GM12878 (cell line): ENCODE results near the gene KIF22. TPM values are rescaled to one million over a fixed set of nuclear protein-coding genes. Genes with fewer than 3 reads are reported as not detected.
A peak's percentile ranks its signal among the peaks of the same experiment; 100 is the strongest.

ENCODE experiments used
- ATF2 ChIP-seq: IDR thresholded peaks from 2 replicates; pipeline ENCODE4 v1.6.1; 2012; ENCODE audit warnings: low read length, inconsistent platforms
- BHLHE40 ChIP-seq, 2 experiments: fragments of 450-650 bp in 1 of 2; IDR thresholded peaks; 2 replicates each; pipeline ENCODE4 v1.6.1; 2011 to 2017; ENCODE audit warnings: low read depth in 2 of 2, borderline replicate concordance in 1 of 2, improper control_type of control experiment in 1 of 2, low read length in 1 of 2, mild to moderate bottlenecking in 1 of 2
- CHD1 ChIP-seq: IDR thresholded peaks from 2 replicates; pipeline ENCODE4 v1.6.1; 2012; ENCODE audit warnings: low read depth, low read length, improper control_type of control experiment
- EP300 ChIP-seq, 2 experiments: fragments of 150-350 bp in 1 of 2; IDR thresholded peaks; 2 replicates each; pipeline ENCODE4 v1.6.1; 2011 to 2012; ENCODE audit warnings: low read depth in 2 of 2, low read length in 2 of 2, borderline replicate concordance in 1 of 2, improper control_type of control experiment in 1 of 2, inconsistent platforms in 1 of 2; ENCODE audit not compliant: control insufficient read depth in 1 of 2
- FOXM1 ChIP-seq: IDR thresholded peaks from 2 replicates; pipeline ENCODE4 v1.6.1; 2012; ENCODE audit warnings: low read depth, mild to moderate bottlenecking, inconsistent platforms, low read length, moderate library complexity
- IRF5 ChIP-seq: fragments of 450-650 bp; IDR thresholded peaks from 2 replicates; pipeline ENCODE4 v1.6.1; 2017; ENCODE audit warnings: borderline replicate concordance
- JUND ChIP-seq: IDR thresholded peaks from 2 replicates; pipeline ENCODE4 v1.6.1; 2012; ENCODE audit warnings: low read depth, mild to moderate bottlenecking, low read length, improper control_type of control experiment, moderate library complexity
- MEF2A ChIP-seq: IDR thresholded peaks from 2 replicates; pipeline ENCODE4 v1.6.1; 2011; ENCODE audit warnings: low read depth, mild to moderate bottlenecking, low read length, moderate library complexity; ENCODE audit not compliant: insufficient read depth
- MLLT1 ChIP-seq: fragments of 450-650 bp; IDR thresholded peaks from 2 replicates; pipeline ENCODE4 v1.6.1; 2016; ENCODE audit warnings: mild to moderate bottlenecking
- POLR2A ChIP-seq: IDR thresholded peaks from 2 replicates; pipeline ENCODE4 v1.6.1; 2011; ENCODE audit warnings: low read depth, mild to moderate bottlenecking, low read length
- SIN3A ChIP-seq: IDR thresholded peaks from 2 replicates; pipeline ENCODE4 v1.6.1; 2012; ENCODE audit warnings: low read depth, low read length, improper control_type of control experiment
- SMAD5 ChIP-seq: IDR thresholded peaks from 2 replicates; pipeline ENCODE4 v1.6.1; 2016; ENCODE audit warnings: antibody characterized with exemption, low read depth
- WRNIP1 ChIP-seq: IDR thresholded peaks from 2 replicates; pipeline ENCODE4 v1.6.1; 2011; ENCODE audit warnings: low read depth, low read length, improper control_type of control experiment, borderline replicate concordance
- YBX1 ChIP-seq: fragments of 450-650 bp; IDR thresholded peaks from 2 replicates; pipeline ENCODE4 v1.6.1; 2016; ENCODE audit warnings: antibody characterized with exemption
- ZBTB33 ChIP-seq: fragments of 450-650 bp; IDR thresholded peaks from 2 replicates; pipeline ENCODE4 v1.6.1; 2017; ENCODE audit warnings: mild to moderate bottlenecking
- polyA plus RNA-seq, 11 experiments: library from polyadenylated mRNA; depleted of rRNA in 4 of 11; unstranded in 6 of 11; stranded (reverse) in 5 of 11; fragments of >200 nt; fragmentation: Nextera tagmentation in 4 of 11; fragmentation: Illumina TruSeq in 1 of 11; extraction: Ambion mirVana in 4 of 11; extraction: Trizol in 1 of 11; gene quantifications; 1 replicate in 1 of 11; 2 replicates in 10 of 11; pipeline versions ENCODE4 v1.2.1 to v1.2.3, GENCODE V29; 2011 to 2016; ENCODE audit warnings: inconsistent platforms in 2 of 11, missing spikeins in 2 of 11, low read depth in 1 of 11
- total RNA-seq, 4 experiments: library from RNA; depleted of rRNA in 3 of 4; stranded (reverse); fragments of >200 nt in 3 of 4; fragmentation: Illumina TruSeq in 1 of 4; extraction: Trizol in 1 of 4; gene quantifications; 2 replicates each; pipeline versions ENCODE4 v1.2.1 to v1.2.3, GENCODE V29; 2013 to 2021
- TF ChIP-seq, protein P1 (sequence below): fragments of 450-650 bp; formaldehyde crosslinking; IDR thresholded peaks from 2 replicates; pipeline ENCODE4 v1.4.0; 2020; ENCODE audit warnings: mild to moderate bottlenecking, moderate library complexity

The KIF22 gene
- total and polyA plus RNA-seq, 10 of the 15 experiments (the other 5 are each of a cell fraction or from before 2014, with no cell fraction given), result 7.6 to 158 (median 132) TPM

GRCh38 chr16:29805232-29806098 lies 14.9 kb downstream of the KIF22 start (continued):
- TF ChIP-seq ATF2, result no peak
- no peak for TF ChIP-seq FOXM1
- no peak for TF ChIP-seq YBX1
- peak; percentile 49; the same call in 1 of the 2 replicates for TF ChIP-seq SMAD5
- peak; percentile 46 to 79; a peak in 2 of 4 replicates for TF ChIP-seq EP300 (IDR thresholded peaks at IDR 0.05; ENCODE audit: borderline replicate concordance in 1 of 2, control insufficient read depth in 1 of 2, low read depth in 2 of 2, low read length in 2 of 2)
- TF ChIP-seq JUND, result no peak; the same call in 1 of the 2 replicates
- peak; percentile 75; the same call in 1 of the 2 replicates for TF ChIP-seq MEF2A
- peak; percentile 88; the same call in 1 of the 2 replicates for TF ChIP-seq CHD1
- TF ChIP-seq ZBTB33, result no peak
- TF ChIP-seq SIN3A, result peak; percentile 77; the same call in 1 of the 2 replicates
- TF ChIP-seq BHLHE40 (IDR thresholded peaks at IDR 0.05; ENCODE audit: borderline replicate concordance in 1 of 2, low read depth in 2 of 2, low read length in 1 of 2), result peak; percentile 57 to 86; a peak in 3 of 4 replicates
- TF ChIP-seq, protein P1, sequence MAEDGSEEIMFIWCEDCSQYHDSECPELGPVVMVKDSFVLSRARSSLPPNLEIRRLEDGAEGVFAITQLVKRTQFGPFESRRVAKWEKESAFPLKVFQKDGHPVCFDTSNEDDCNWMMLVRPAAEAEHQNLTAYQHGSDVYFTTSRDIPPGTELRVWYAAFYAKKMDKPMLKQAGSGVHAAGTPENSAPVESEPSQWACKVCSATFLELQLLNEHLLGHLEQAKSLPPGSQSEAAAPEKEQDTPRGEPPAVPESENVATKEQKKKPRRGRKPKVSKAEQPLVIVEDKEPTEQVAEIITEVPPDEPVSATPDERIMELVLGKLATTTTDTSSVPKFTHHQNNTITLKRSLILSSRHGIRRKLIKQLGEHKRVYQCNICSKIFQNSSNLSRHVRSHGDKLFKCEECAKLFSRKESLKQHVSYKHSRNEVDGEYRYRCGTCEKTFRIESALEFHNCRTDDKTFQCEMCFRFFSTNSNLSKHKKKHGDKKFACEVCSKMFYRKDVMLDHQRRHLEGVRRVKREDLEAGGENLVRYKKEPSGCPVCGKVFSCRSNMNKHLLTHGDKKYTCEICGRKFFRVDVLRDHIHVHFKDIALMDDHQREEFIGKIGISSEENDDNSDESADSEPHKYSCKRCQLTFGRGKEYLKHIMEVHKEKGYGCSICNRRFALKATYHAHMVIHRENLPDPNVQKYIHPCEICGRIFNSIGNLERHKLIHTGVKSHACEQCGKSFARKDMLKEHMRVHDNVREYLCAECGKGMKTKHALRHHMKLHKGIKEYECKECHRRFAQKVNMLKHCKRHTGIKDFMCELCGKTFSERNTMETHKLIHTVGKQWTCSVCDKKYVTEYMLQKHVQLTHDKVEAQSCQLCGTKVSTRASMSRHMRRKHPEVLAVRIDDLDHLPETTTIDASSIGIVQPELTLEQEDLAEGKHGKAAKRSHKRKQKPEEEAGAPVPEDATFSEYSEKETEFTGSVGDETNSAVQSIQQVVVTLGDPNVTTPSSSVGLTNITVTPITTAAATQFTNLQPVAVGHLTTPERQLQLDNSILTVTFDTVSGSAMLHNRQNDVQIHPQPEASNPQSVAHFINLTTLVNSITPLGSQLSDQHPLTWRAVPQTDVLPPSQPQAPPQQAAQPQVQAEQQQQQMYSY (CRISPR knock-in tag), result no peak
- no peak for TF ChIP-seq WRNIP1
- no peak for TF ChIP-seq IRF5
- TF ChIP-seq POLR2A, result peak; percentile 95
- peak; percentile 70; the same call in 1 of the 2 replicates for TF ChIP-seq MLLT1
